Transverse colon (tissue), 3 donors: ENCODE measurements around the gene GLS2.

Experiments
- CTCF ChIP-seq, 5 experiments: fragments of 200-600 bp in 3 of 5; fragments of 450-650 bp in 2 of 5; sonication (generic) in 3 of 5; IDR thresholded peaks; 1 replicate in 2 of 5; 2 replicates in 3 of 5; pipeline ENCODE4 v1.5.1; 2016 to 2017; ENCODE audit warnings: antibody characterized with exemption in 5 of 5, inconsistent platforms in 3 of 5, mild to moderate bottlenecking in 2 of 5, moderate library complexity in 1 of 5
- EP300 ChIP-seq: sonication (generic); formaldehyde crosslinking; IDR thresholded peaks from one replicate; pipeline ENCODE4 v1.6.1; 2017; ENCODE audit warnings: antibody characterized with exemption, low read depth
- POLR2A ChIP-seq: fragments of 450-650 bp; IDR thresholded peaks from one replicate; pipeline ENCODE4 v1.6.1; 2016; ENCODE audit warnings: antibody characterized with exemption, mild to moderate bottlenecking, moderate library complexity

GRCh38 chr12:56518570-56518969 is 30.6 kb upstream of the GLS2 start:
- TF ChIP-seq CTCF (IDR thresholded peaks at IDR 0.05) (no peak), POLR2A (no peak), EP300 (no peak)
